D721Med (cell line): ENCODE data around the gene LAMB4.

Source experiments
- DNase-seq: peaks from one replicate; pipeline ENCODE4 v3.0.0; 2011; ENCODE audit warnings: low spot score; ENCODE audit not compliant: insufficient read length
- FAIRE-seq: peaks from 2 replicates; lab custom pipeline; 2011; peaks lifted over from hg19 to GRCh38; lab: Jason Lieb, UNC
- TF ChIP-seq, protein P1 (sequence below): IDR thresholded peaks from 2 replicates; pipeline ENCODE4 v1.5.1; 2012; ENCODE audit warnings: mild to moderate bottlenecking, control low read depth; ENCODE audit not compliant: insufficient read depth; ENCODE audit errors: missing control alignments

Gene LAMB4

DNA sequence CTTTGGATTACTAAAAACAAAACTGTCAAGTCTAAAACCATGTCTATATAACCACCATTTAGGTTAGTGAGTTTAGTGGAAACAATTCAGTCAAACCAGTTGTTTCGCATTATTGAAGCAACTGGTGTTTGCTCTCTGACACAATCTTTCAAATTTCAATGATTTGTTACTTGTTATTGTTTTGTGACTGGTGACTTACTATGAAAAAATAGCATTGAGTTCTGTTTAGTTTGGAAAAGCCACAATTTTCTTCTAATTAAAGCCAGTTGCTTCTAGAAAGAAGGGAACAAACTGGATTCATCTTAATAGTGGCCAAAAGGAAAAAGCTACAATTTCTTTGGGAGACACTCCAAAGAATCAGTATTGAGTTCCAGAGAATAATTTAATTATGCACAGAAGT lies 30.4 kb downstream of the LAMB4 start:
- TF ChIP-seq, protein P1, sequence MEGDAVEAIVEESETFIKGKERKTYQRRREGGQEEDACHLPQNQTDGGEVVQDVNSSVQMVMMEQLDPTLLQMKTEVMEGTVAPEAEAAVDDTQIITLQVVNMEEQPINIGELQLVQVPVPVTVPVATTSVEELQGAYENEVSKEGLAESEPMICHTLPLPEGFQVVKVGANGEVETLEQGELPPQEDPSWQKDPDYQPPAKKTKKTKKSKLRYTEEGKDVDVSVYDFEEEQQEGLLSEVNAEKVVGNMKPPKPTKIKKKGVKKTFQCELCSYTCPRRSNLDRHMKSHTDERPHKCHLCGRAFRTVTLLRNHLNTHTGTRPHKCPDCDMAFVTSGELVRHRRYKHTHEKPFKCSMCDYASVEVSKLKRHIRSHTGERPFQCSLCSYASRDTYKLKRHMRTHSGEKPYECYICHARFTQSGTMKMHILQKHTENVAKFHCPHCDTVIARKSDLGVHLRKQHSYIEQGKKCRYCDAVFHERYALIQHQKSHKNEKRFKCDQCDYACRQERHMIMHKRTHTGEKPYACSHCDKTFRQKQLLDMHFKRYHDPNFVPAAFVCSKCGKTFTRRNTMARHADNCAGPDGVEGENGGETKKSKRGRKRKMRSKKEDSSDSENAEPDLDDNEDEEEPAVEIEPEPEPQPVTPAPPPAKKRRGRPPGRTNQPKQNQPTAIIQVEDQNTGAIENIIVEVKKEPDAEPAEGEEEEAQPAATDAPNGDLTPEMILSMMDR = no peak
- FAIRE-seq (no peak), DNase-seq (no peak)

DNA sequence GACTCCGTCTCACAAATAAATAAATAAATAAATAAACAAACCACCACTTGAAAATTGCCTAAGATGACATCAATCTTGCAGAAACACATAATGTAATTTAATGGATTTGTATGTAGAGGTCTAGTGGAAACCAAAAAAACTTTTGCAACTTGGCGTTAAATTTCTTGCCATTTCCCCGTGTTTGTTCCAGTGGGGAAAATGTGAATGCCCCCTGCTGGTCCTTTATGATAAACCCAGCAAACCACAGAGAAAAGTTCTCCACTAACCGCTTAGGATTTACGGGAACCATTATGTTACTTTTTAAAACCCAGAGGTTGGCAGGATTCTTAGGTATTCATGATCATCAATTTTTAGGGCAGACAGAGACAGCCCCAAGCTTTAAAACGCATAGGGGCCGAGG lies 32.5 kb downstream of the LAMB4 start:
- DNase-seq = no peak
- TF ChIP-seq, protein P1 = peak; percentile 48
- FAIRE-seq = no peak

DNA sequence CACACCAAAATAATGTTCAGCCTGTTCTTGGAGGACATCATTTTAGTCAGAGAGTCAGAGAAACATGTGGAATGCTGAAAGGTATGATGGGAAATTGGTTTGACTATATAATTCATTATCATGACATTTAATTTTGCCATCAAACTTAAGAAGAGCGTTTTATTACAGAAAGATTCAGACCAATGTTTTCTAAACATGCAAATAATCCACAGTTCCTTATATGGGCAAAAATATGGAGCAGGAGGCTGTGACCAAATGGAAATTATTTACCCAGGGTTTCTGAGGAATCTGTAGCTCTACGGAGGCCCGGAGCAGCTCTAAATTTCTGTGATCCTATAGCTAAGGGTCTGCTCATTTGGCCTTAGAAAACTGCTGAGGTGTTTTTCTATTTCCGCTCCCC lies 33.2 kb downstream of the LAMB4 start:
- TF ChIP-seq, protein P1 = no peak
- FAIRE-seq (no peak), DNase-seq (no peak)

DNA sequence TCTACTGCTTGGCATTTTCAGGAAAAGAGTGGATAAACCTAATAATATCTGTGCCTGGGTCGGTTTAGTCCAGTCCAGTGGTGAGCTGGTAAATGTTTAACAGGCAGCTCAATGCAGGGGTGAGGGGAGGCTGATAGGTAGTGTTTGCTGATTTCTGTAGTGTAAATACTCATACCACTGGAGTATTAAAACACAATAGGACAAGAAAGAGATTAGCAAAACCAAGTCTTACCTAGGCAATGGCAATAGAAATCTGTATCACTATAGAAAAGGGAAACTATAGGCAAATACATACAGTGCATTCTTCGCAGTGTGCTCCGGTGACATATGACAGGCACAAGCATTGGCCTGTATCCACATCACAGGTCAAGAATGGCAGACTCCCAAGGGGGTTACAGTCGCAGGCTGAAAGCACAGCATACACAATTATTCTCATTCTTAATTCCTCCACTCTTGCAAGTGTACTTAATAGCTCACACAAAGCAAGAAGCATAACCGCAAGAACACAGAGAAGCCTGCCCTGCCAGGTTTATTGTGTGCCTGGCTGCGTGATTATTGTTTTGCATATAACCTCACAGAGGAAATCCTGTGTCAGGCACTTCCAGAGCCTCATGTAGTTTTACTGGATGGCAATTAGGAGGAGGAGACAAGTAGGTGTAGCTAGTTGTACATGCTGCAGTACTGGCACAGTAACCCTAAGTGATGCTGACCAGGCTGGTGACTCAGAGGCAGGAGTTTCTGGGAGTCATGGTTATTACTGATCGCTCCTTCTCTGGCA lies 35.0 kb downstream of the LAMB4 start:
- no peak for DNase-seq
- TF ChIP-seq, protein P1 = no peak
- FAIRE-seq = no peak

DNA sequence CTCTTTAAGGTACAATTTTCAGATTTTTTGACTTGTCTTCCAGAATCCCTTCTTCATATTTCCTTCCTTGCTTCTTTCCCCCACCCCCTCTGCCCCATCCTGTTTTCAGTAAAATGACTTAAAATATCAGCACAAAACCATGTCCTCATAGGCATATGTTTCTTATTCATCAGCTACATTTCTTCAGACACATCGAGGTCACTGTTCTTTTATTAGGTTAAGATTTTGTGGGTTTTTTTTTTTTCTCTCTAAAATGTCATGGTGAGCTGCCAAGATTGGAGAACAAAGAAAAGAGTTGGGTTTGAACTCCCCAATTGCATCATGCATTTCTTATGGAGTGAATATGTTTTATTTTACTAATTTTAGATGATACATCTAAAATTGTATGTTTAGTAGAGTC lies 35.8 kb downstream of the LAMB4 start:
- DNase-seq (no peak), FAIRE-seq (no peak)
- TF ChIP-seq, protein P1 = no peak

DNA sequence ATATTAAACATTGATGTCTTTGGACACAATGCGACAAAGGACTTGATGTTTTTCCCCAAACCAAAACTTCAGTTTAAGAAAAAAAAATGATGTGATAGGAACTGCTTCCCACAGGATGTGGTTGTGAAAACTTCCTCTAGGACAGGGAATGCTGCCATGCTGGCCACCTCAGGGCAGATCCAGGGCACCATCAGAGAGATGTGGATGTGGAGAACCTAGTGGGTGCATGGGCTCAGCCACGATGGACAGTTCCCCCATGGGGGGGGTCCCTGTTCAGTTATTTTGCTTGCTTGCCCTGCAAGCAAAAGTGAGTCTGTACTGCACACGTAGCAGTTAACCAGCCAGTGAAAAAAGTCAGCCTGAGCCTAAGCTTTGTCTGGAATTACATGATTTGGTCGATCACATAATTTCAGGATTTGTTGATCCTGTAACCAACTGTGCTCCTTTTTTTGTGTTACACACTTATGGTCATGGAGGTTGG lies 36.3 kb downstream of the LAMB4 start:
- FAIRE-seq (no peak), DNase-seq (no peak)
- TF ChIP-seq, protein P1 = no peak

DNA sequence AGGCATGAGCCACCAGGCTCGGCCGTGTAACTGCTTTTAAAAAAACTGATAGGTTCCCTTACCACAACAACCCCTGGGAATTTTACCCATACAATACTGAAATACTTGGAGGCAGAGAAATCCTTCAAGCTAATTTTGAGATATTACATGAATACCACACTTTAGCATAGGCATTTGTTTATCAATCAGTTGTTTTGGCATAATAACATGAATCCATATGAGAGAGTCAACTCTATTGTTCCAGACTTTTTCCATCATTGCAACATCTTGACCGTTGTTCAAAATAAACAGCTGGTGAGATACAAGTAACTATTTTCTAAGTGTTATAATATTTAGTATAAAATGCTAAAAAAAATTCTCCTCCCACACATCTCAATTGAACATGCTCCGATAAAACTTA lies 36.8 kb downstream of the LAMB4 start:
- FAIRE-seq (no peak), DNase-seq (no peak)
- TF ChIP-seq, protein P1 = no peak
